Activated naive CD8-positive, alpha-beta T cell (primary cell): Measurements from ENCODE around the gene KRT80.
A peak's percentile ranks its signal among the peaks of the same experiment; 100 is the strongest.

Source experiments
- H3K27ac Mint-ChIP-seq: one replicate; pipeline ENCODE4 v1.8.0; 2021; ENCODE audit warnings: mixed read lengths
- H3K27me3 Mint-ChIP-seq: one replicate; pipeline ENCODE4 v1.8.0; 2021; ENCODE audit warnings: mixed read lengths
- H3K36me3 Mint-ChIP-seq: one replicate; pipeline ENCODE4 v1.8.0; 2021; ENCODE audit warnings: mixed read lengths
- H3K4me1 Mint-ChIP-seq: one replicate; pipeline ENCODE4 v1.8.0; 2021; ENCODE audit warnings: low read depth, mixed read lengths
- H3K4me3 Mint-ChIP-seq: one replicate; pipeline ENCODE4 v1.8.0; 2021; ENCODE audit warnings: mild to moderate bottlenecking, mixed read lengths
- H3K9me3 Mint-ChIP-seq: one replicate; pipeline ENCODE4 v1.8.0; 2021; ENCODE audit warnings: low read depth, mixed read lengths

Gene KRT80

GRCh38 chr12:52155048-52155868 lies 36.6 kb downstream of the KRT80 start:
- Mint-ChIP-seq H3K9me3 (no peaks in the 10 kb centered on the region), H3K4me1 (peaks cover 24% of the 10 kb centered on the region), H3K27me3 (no peaks in the 10 kb centered on the region), H3K27ac (no peak overlapping the region), H3K36me3 (no peaks in the 10 kb centered on the region), H3K4me3 (no peak overlapping the region)

- H3K9me3 Mint-ChIP-seq, result no peaks in the 10 kb centered on the region
- H3K27me3 Mint-ChIP-seq, result no peaks in the 10 kb centered on the region
- peak overlapping the region; percentile 40 for H3K4me3 Mint-ChIP-seq
- H3K36me3 Mint-ChIP-seq, result no peaks in the 10 kb centered on the region
- no peak overlapping the region for H3K27ac Mint-ChIP-seq
- H3K4me1 Mint-ChIP-seq, result peaks cover 24% of the 10 kb centered on the region
Observed at GRCh38 chr12:52152905-52153317, 38.9 kb downstream of the KRT80 start.

GRCh38 chr12:52151837-52152783 lies 39.7 kb downstream of the KRT80 start:
- Mint-ChIP-seq H3K4me3 (peak overlapping the region; percentile 73), H3K36me3 (no peaks in the 10 kb centered on the region), H3K9me3 (no peaks in the 10 kb centered on the region), H3K27me3 (no peaks in the 10 kb centered on the region), H3K4me1 (peaks cover 24% of the 10 kb centered on the region), H3K27ac (no peak overlapping the region)

DNA sequence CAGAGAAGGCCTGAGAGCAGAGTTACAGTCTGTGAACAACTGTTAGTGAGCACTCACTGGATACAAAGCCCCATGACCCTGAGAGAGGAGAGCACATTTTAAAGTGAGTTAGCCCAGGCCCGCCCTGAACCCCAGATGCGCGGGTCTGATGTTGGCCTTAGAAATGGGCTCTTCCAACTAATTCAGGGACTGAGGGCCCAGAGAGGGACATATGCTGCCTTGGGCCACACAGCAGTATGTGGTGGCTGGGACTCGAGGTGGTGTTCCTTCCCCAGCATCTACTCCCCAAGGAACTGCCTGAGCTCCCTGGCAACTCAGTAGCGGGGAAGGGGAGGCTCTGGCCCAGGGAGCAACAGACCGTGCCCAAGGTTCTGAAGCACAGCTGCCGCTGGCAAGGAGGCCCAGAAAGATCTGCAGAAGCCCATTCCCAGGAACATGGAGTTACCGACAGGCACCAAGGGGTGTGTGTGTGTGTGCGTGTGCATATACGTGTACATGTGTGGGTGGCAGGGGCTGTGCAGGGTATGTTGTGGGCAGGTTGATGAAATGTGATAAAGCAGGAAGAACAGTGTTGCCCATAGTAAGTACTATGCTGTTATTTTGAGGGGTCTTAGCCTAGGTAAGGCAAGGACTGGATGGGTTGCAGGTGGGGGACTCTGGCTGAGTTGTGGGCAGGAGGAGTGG lies 40.5 kb downstream of the KRT80 start:
- H3K27ac Mint-ChIP-seq, result no peak overlapping the region

DNA sequence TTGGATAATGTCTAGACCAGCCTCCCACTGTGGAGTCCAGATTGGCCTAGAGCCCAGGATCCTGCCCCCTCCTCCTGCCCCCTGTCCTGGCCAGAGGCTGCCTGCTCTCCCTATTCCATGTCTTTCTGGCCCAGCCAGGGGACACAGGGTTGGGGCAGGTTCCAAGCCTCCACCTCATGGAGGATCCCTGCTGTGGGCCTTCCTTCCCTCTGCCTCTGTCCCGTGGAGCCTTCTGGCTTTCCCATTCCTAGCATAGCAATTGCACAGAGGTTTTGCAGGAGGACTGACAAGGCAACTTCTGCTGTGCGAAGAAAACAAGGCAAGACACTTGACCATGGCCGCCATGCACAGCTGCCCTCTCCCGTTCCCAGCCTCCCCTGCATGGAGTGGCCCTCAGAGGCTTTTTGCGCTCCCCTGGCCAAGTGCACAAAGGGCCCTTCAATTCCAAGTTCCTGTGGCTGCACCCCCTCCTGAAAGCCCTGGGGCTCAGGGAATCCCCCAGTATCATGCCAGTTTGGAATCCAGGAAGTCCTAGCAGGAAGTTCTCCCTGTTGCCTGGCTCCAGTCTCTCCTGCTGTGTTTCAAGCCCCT lies 42.1 kb downstream of the KRT80 start:
- Mint-ChIP-seq H3K4me1 (peaks cover 7% of the 10 kb centered on the region), H3K36me3 (no peaks in the 10 kb centered on the region), H3K27ac (no peak overlapping the region), H3K27me3 (no peaks in the 10 kb centered on the region), H3K4me3 (no peak overlapping the region), H3K9me3 (no peaks in the 10 kb centered on the region)

More for the DNA sequence above, 40.5 kb downstream of the KRT80 start:
- H3K27me3 Mint-ChIP-seq, result no peaks in the 10 kb centered on the region
- peak overlapping the region; percentile 73 for H3K4me3 Mint-ChIP-seq
- no peaks in the 10 kb centered on the region for H3K9me3 Mint-ChIP-seq
- peaks cover 21% of the 10 kb centered on the region for H3K4me1 Mint-ChIP-seq
- no peaks in the 10 kb centered on the region for H3K36me3 Mint-ChIP-seq

DNA sequence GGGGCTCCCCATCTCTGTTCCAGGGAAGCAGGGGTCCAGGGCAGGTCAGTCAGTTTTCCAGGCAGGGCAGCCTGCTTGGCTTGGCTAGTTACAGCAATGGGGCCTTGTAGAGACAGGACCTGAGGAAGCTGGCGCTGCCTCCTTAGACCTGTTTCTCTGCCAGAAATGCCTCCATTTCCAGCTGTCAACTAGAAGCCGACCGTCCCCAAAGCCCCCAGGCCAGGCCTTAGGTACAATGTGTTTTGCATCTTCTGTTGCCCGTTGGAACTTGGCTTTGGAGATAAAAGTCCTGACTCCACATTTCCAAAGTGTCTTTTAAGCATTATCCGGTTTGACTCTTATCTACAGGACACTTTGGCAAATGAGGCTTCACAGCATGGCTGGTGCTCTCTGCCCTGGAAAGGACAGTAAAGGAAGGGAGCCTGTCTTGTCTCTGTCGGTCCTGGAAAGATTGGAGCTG lies 42.6 kb downstream of the KRT80 start:
- Mint-ChIP-seq H3K9me3 (no peaks in the 10 kb centered on the region), H3K27me3 (no peaks in the 10 kb centered on the region), H3K4me1 (peaks cover 7% of the 10 kb centered on the region), H3K27ac (no peak overlapping the region), H3K36me3 (no peaks in the 10 kb centered on the region), H3K4me3 (no peak overlapping the region)

- peaks cover 7% of the 10 kb centered on the region for H3K4me1 Mint-ChIP-seq
- no peaks in the 10 kb centered on the region for H3K27me3 Mint-ChIP-seq
- H3K4me3 Mint-ChIP-seq, result no peak overlapping the region
- no peak overlapping the region for H3K27ac Mint-ChIP-seq
- no peaks in the 10 kb centered on the region for H3K36me3 Mint-ChIP-seq
- no peaks in the 10 kb centered on the region for H3K9me3 Mint-ChIP-seq
Observed at GRCh38 chr12:52148464-52149181, 43.2 kb downstream of the KRT80 start.

- Mint-ChIP-seq H3K9me3 (no peaks in the 10 kb centered on the region), H3K27me3 (no peaks in the 10 kb centered on the region), H3K4me1 (peaks cover 7% of the 10 kb centered on the region), H3K36me3 (no peaks in the 10 kb centered on the region), H3K4me3 (no peak overlapping the region), H3K27ac (no peak overlapping the region)
Observed at GRCh38 chr12:52147964-52148463, 43.8 kb downstream of the KRT80 start.

GRCh38 chr12:52147367-52147963 lies 44.3 kb downstream of the KRT80 start:
- no peaks in the 10 kb centered on the region for H3K36me3 Mint-ChIP-seq
- no peak overlapping the region for H3K27ac Mint-ChIP-seq
- H3K9me3 Mint-ChIP-seq, result no peaks in the 10 kb centered on the region
- no peaks in the 10 kb centered on the region for H3K27me3 Mint-ChIP-seq
- no peak overlapping the region for H3K4me3 Mint-ChIP-seq
- H3K4me1 Mint-ChIP-seq, result peaks cover 5% of the 10 kb centered on the region

- no peaks in the 10 kb centered on the region for H3K36me3 Mint-ChIP-seq
- H3K4me3 Mint-ChIP-seq, result no peak overlapping the region
- H3K27ac Mint-ChIP-seq, result no peak overlapping the region
- H3K4me1 Mint-ChIP-seq, result peaks cover 5% of the 10 kb centered on the region
- no peaks in the 10 kb centered on the region for H3K9me3 Mint-ChIP-seq
- peaks cover 1% of the 10 kb centered on the region for H3K27me3 Mint-ChIP-seq
Observed at GRCh38 chr12:52146822-52147366, 44.9 kb downstream of the KRT80 start.

GRCh38 chr12:52146089-52146821 lies 45.6 kb downstream of the KRT80 start:
- Mint-ChIP-seq H3K9me3 (no peaks in the 10 kb centered on the region), H3K27me3 (peaks cover 1% of the 10 kb centered on the region), H3K4me3 (no peak overlapping the region), H3K36me3 (no peaks in the 10 kb centered on the region), H3K27ac (no peak overlapping the region), H3K4me1 (no peaks in the 10 kb centered on the region)

DNA sequence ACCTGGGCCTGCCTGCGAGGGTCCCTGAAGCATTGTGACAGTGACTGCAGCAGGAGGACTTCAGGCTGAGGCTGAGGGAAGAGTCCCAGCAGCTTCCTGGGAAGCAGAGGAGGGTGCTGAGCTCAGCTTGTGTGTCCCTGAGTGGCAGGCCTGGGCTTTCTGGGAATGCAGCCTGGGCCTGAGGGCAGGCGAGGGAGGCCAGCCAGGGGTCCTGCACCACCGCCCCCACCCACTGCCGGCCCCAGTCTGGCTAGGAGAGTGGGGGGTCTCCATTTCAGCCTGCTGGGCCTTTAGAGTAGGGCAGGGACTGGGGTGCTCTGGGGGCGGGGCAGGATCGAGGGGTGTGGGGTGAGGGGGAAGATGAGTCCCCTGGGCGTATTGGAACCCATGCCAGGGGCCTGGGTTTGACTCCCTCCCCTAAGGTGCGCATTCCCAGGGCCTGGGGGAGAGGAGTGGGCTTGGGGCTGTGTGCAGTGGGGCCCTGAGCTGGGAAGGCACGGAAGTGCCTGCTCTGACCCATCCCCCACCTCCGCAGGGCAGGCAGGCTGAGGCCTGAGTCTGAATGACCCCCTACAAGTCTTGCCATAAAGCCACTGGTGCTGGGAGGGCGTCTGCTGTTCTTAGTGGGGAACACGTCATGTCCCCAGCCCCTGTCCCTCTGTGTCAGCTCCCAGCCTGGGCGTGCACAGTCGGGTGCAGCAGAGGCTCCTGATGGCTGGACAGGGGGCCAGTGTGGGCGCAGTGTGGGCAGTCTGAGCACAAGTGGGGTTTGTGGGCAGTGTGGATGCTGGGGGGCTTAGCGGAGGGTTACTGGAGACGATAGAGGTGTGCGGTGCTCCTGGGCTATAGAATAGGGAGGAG lies 46.4 kb downstream of the KRT80 start:
- Mint-ChIP-seq H3K4me3 (no peak overlapping the region), H3K36me3 (no peaks in the 10 kb centered on the region), H3K27me3 (peaks cover 1% of the 10 kb centered on the region), H3K9me3 (no peaks in the 10 kb centered on the region), H3K27ac (no peak overlapping the region), H3K4me1 (no peaks in the 10 kb centered on the region)
